NCI-H345 treated with DMSO at 0.1 percent for 48 hours (cell line): Measurements from ENCODE around the gene PLEKHG4.

Experiments
- DNase-seq: peaks from one replicate; lab custom pipeline; 2025; ENCODE audit not compliant: unreplicated experiment; lab: John Stamatoyannopoulos, UW

The PLEKHG4 gene

DNA sequence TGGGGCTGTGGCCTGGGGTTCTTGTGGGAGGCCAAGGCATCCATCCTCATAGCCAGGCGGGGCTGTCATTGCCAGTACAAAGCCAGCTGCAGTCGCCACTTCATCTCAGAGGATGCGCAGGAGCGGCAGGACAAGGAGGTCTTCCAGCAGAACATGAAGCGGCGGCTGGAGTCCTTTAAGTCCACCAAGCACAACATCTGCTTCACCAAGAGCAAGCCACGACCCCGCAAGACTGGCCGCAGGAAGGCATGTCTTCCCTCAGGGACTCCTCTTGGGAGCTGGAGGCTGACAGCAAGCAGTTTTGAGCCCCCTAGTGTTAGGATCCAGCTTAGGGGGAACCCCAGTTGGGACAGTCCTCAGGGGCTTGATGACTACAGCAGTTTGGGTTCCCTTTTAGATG is 15.1 kb upstream of the PLEKHG4 start:
- DNase-seq: no peak

GRCh38 chr16:67264866-67265265 is 14.5 kb upstream of the PLEKHG4 start:
- no peak for DNase-seq

- DNase-seq: no peak
Measured at GRCh38 chr16:67265834-67266233, 13.5 kb upstream of the PLEKHG4 start.

- no peak for DNase-seq
Measured at GRCh38 chr16:67268136-67268579, 11.2 kb upstream of the PLEKHG4 start.

DNA sequence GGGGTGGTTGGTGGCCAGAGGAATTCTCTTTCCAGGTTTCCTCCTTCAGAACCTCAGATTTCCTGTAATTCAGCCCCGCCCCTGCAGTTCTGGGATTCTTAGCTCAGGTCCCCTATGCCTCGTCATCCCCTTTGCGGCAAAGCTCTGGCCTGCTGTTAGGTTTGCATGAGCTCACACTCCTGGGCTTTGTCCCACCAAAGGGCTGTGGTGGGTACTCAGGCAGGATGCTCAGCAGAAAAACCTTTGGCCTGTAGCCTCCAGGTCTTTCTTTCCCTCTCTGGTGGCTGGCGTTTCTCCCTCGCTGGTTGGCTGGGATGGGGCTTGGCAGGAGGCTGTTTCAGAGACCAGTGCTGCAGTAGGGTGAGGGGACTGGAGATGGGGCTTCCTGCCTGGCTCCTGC is 9.6 kb upstream of the PLEKHG4 start:
- no peak for DNase-seq

- no peak for DNase-seq
Measured at GRCh38 chr16:67270931-67271338, 8.4 kb upstream of the PLEKHG4 start.

GRCh38 chr16:67271446-67271845 is 7.9 kb upstream of the PLEKHG4 start:
- no peak for DNase-seq

DNA sequence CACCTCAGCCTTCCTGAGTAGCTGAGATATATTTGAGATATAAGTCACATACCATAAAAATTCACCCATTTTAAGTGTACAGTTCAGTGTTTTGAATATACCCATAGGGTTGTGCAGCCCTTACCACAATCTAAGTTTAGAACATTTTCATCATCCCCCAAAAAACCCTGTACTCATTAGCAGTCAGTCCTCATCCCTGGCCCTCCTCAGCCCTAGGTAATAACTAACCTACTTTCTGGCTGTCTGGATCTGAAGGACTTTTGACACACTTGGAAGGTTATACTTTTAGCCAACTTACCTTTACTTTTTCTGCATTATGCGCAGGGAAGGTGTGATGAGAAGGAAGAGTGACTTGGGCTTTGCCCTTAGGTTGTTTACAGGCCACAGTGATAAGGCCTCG is 4.0 kb upstream of the PLEKHG4 start:
- DNase-seq: no peak

GRCh38 chr16:67277294-67277998 is 1.9 kb upstream of the PLEKHG4 start:
- DNase-seq: no peak

- DNase-seq: no peak
Measured at GRCh38 chr16:67277999-67278772, 1.1 kb upstream of the PLEKHG4 start.

- no peak for DNase-seq
Measured at GRCh38 chr16:67278773-67279295, 498 bp upstream of the PLEKHG4 start.

DNA sequence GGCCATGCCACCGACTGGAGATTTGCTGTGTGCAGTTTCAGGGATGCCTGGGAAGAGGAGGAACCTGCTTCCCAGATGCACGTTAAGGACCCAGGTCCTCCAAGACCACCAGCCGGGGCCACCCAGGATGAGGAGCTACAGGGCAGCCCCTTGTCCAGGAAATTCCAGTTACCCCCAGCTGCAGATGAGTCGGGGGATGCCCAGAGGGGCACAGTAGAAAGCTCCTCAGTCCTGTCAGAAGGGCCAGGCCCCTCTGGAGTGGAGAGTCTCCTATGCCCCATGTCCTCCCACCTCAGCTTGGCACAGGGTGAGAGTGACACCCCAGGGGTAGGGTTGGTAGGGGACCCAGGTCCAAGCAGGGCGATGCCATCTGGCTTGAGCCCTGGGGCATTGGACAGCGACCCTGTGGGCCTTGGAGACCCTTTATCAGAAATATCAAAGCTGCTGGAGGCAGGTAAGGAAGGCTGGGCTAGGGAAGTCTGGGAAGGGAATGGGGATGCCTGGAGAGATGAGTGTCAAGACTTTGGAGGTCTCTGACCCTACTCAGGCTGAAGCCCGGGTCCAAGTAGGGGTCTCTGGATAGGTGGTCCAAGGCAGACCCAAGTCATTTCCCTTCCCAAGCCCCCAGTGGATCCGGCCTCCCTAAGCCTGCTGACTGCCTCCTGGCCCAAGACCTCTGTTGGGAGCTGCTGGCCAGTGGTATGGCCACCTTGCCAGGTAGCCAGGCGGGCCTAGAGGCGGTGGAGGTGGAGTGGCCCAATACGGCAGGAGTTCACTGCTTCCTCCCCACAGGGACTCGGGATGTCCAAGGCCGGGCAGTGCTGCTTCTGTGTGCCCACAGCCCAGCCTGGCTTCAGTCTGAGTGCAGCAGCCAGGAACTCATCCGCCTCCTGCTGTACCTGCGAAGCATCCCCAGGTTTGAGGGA is 1.0 kb downstream of the PLEKHG4 start:
- DNase-seq: no peak

DNA sequence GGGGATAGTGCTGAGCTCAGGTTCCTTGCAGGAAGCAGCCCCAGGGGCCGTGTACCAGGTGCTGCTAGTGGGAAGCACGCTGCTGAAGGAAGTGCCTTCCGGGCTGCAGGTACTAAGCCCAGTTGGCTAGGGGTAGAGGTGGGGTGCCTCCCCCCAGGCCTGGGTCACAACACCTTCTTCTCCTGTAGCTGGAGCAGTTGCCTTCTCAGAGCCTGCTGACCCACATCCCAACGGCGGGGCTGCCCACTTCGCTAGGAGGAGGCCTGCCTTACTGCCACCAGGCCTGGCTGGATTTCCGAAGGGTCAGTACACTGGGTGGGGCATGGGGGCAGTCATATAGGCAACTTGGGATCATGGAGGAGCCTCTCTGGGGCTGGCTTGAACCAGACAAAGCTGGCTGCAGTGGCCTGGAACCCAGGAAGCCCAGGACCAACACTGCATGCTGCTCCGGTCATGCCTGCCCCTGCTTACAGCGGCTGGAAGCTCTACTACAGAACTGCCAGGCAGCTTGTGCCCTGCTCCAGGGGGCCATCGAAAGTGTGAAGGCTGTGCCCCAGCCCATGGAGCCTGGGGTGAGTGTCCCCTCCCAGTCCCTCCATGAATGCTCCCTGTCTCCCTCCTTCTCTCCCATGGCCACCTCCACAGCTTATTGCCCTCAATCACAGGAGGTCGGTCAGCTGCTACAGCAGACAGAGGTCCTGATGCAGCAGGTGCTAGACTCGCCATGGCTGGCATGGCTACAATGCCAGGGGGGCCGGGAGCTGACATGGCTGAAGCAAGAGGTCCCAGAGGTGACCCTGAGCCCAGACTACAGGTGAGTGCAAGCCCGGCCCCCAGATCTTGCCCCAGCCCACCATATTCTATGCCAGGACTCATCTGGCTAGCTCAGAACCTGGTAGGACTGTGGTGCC is 2.5 kb downstream of the PLEKHG4 start:
- no peak for DNase-seq

DNA sequence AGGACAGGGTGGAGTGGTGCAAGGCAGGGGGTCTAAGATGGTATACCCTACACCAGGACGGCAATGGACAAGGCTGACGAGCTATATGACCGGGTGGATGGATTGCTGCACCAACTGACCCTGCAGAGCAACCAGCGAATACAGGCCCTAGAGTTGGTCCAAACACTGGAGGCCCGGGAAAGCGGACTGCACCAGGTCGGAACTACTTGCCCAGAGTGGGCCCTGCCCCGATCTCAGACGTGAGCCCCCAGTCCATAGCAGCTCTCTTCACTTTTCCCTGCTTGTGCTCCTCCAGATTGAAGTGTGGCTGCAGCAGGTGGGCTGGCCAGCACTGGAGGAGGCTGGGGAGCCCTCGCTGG is 3.1 kb downstream of the PLEKHG4 start:
- DNase-seq: no peak

DNA sequence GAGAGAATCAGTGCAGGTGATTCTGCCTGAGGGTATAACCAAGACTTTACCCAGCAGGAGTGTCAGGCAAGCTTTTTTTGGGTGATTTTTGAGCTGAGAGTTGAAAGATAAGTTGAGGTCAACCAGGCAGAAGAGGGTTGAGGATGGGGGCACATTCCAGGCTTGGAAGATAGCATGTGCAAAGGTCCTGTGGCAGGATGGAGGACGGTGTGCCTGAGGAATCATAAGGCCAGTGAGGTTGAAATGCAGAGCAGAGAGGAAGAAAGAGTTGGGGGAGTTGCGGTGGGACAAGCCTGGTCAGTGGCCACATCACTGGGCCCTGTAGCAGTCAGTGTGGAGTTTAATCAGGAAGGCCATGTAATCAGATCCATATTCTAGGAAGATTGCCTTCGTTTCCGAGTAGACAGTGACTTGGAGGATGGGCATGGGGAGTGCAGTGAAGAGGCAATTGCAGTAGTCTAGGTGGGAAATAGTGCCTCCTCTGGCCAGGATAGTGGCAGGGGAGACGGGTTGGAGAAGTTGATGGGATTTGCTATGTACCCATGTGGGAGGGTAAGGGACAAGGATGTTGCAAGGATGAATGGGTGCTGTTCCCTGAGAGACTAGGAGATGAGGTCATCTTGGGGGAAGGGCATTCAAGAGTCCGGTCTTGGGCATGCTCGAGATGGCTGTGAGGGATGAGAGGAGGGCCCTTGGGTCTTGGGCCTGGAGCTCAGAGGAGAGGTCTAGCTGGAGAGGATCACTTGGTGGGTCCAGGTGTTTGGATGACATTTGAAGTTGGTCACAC is 3.9 kb downstream of the PLEKHG4 start:
- DNase-seq: no peak

DNA sequence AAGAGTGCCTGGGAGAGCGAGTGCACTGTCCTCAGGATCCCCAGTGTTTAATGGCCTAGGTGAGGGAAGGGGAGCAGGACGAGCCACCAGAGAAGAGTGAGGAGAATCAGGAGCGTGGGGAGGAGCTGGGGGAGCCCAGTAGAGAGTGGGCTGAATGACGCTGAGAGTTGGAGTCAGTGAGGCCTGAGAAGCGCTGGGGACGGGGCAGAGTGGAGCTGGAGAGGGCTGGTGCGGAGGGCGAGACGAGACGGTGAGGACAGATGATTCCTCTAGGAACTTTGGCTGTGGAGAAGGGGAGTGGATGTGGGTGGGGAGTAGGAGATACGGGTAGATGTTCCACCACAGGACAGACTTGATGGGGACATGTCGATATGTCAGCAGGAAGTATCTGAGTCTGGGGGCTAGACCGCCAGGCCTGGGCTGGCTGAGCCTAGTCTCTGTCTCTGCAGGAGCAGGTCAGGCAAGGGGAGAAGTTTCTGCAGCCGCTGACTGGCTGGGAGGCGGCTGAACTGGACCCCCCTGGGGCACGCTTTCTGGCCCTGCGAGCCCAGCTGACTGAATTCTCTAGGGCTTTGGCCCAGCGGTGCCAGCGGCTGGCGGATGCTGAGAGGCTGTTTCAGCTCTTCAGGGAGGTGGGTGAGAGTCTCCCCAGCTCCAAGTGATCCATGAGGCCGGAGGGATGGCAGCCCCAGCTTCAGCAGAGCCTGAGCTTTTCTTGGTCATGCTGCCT is 4.7 kb downstream of the PLEKHG4 start:
- DNase-seq: no peak

DNA sequence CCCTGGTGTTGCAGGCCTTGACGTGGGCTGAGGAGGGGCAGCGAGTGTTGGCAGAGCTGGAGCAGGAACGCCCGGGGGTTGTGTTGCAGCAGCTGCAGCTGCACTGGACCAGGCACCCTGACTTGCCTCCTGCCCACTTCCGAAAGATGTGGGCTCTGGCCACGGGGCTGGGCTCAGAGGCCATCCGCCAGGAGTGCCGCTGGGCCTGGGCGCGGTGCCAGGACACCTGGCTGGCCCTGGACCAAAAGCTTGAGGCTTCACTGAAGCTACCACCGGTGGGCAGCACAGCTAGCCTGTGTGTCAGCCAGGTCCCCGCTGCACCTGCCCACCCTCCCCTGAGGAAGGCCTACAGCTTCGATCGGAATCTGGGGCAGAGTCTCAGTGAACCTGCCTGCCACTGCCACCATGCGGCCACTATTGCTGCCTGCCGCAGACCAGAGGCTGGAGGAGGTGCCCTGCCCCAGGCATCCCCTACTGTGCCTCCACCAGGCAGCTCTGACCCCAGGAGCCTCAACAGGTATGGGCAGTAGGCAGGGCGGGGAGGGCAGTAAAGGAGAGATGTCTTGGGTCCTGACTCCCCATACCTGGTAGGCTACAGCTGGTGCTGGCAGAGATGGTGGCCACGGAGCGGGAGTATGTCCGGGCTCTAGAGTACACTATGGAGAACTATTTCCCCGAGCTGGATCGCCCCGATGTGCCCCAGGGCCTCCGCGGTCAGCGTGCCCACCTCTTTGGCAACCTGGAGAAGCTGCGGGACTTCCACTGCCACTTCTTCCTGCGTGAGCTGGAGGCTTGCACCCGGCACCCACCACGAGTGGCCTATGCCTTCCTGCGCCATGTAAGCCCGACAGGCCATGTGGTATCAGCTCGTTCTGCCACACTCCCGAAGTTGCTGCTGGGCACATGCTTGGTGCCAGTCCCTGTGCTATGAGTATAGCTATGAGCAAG is 5.6 kb downstream of the PLEKHG4 start:
- peak; percentile 51 for DNase-seq
